ENCODE measurements around the gene PLCB4. TPM values are rescaled to one million over a fixed set of nuclear protein-coding genes. Genes with fewer than 3 reads are reported as not detected.
A peak's percentile ranks its signal among the peaks of the same experiment; 100 is the strongest.

PLCB4 gene
- total RNA-seq, 4 donors from 2014 or later: 2.3 to 3.9 (median 3.3) TPM

GRCh38 chr20:9109566-9109965, 40.7 kb downstream of the PLCB4 start:
- H3K4me1 ChIP-seq: peaks cover 0 to 23% of the 10 kb centered on the region in 2 donors

GRCh38 chr20:9110365-9110764, 41.5 kb downstream of the PLCB4 start:
- no peak for ATAC-seq
- DNase-seq: no peak
- Histone ChIP-seq H3K27me3 (no peaks in the 10 kb centered on the region), H3K4me1 (peaks cover 0 to 23% of the 10 kb centered on the region in 2 donors), H3K4me3 (no peak overlapping the region), H3K9me3 (no peaks in the 10 kb centered on the region), H3K36me3 (no peaks in the 10 kb centered on the region), H3K27ac (no peak overlapping the region)
- TF ChIP-seq POLR2A (IDR thresholded peaks at IDR 0.05) (no peak), CTCF (IDR thresholded peaks at IDR 0.05 in 4 of 5, conservative IDR thresholded peaks at IDR 0.05 in 1 of 5) (no peak)
- in situ Hi-C loops (cut with MboI; ENCODE audit: low sequenced_read_pairs in 4 of 4): no loop called here
- intact Hi-C loops (cut with DNase I; ENCODE audit: low total_unique reads): no loop called here

More at GRCh38 chr20:9109566-9109965, 40.7 kb downstream of the PLCB4 start:
- DNase-seq (no peak), ATAC-seq (no peak)
- no peaks in the 10 kb centered on the region for H3K27me3 ChIP-seq
- intact Hi-C loops (cut with DNase I; ENCODE audit: low total_unique reads): no loop called here
- in situ Hi-C loops (cut with MboI; ENCODE audit: low sequenced_read_pairs in 4 of 4): no loop called here
- H3K36me3 ChIP-seq: no peaks in the 10 kb centered on the region
- no peak overlapping the region for H3K27ac ChIP-seq
- H3K9me3 ChIP-seq: no peaks in the 10 kb centered on the region
- no peak overlapping the region for H3K4me3 ChIP-seq
- no peak for TF ChIP-seq POLR2A (IDR thresholded peaks at IDR 0.05)
- TF ChIP-seq CTCF (IDR thresholded peaks at IDR 0.05 in 4 of 5, conservative IDR thresholded peaks at IDR 0.05 in 1 of 5): no peak

GRCh38 chr20:9110916-9111432, 42.1 kb downstream of the PLCB4 start:
- H3K4me1 ChIP-seq: peaks cover 0 to 23% of the 10 kb centered on the region in 2 donors
- in situ Hi-C loops (cut with MboI; ENCODE audit: low sequenced_read_pairs in 4 of 4): no loop called here
- no peaks in the 10 kb centered on the region for H3K9me3 ChIP-seq
- H3K4me3 ChIP-seq: no peak overlapping the region
- intact Hi-C loops (cut with DNase I; ENCODE audit: low total_unique reads): no loop called here
- no peak for TF ChIP-seq POLR2A (IDR thresholded peaks at IDR 0.05)
- no peak for TF ChIP-seq CTCF (IDR thresholded peaks at IDR 0.05 in 4 of 5, conservative IDR thresholded peaks at IDR 0.05 in 1 of 5)
- no peak overlapping the region for H3K27ac ChIP-seq
- no peaks in the 10 kb centered on the region for H3K36me3 ChIP-seq
- DNase-seq (peak in 1 of 2 donors; percentile 28), ATAC-seq (peak in 1 of 2 donors; percentile 58)
- H3K27me3 ChIP-seq: no peaks in the 10 kb centered on the region

- in situ Hi-C loops (cut with MboI; ENCODE audit: low sequenced_read_pairs in 4 of 4): no loop called here
- Histone ChIP-seq H3K4me1 (peaks cover 0 to 23% of the 10 kb centered on the region in 2 donors), H3K4me3 (no peak overlapping the region), H3K36me3 (no peaks in the 10 kb centered on the region), H3K27me3 (no peaks in the 10 kb centered on the region), H3K9me3 (no peaks in the 10 kb centered on the region), H3K27ac (no peak overlapping the region)
- intact Hi-C loops (cut with DNase I; ENCODE audit: low total_unique reads): no loop called here
- no peak for TF ChIP-seq CTCF (IDR thresholded peaks at IDR 0.05 in 4 of 5, conservative IDR thresholded peaks at IDR 0.05 in 1 of 5)
- DNase-seq (no peak), ATAC-seq (no peak)
These were observed 43.9 kb downstream of the PLCB4 start for GRCh38 chr20:9112541-9113515.

All from gastrocnemius medialis (tissue), 4 donors.